ENCODE data around the gene AFP.
"Not testable (repeated sequence)": the region's sequence is repeated elsewhere in the genome, so short reads cannot be mapped to it uniquely, and the experiment has no call there.

DNA sequence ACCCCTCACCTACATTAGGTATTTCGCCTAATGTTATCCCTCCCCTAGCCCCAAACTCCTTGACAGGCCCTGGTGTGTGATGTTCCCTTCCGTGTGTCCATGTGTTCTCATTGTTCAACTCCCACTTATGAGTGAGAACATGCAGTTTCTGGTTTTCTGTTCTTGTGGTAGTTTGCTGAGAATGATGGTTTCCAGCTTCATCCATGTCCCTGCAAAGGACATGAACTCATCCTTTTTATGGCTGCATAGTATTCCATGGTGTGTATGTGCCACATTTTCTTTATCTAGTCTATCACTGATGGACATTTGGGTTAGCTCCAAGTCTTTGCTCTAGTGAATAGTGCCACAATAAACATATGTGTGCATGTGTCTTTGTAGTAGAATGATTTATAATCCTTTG, 46.4 kb upstream of the AFP start:
- TF ChIP-seq ZFP36L1 (CRISPR knock-in tag; IDR thresholded peaks at IDR 0.05); ZSCAN9 (CRISPR knock-in tag; IDR thresholded peaks at IDR 0.05; ENCODE audit: borderline replicate concordance); ZBTB20 (CRISPR knock-in tag; IDR thresholded peaks at IDR 0.05; ENCODE audit: borderline replicate concordance, low read depth); POLR2AphosphoS2 (IDR thresholded peaks at IDR 0.05; ENCODE audit: low read depth, low read length); MTA3 (CRISPR knock-in tag; IDR thresholded peaks at IDR 0.05): not testable (repeated sequence)
- TF ChIP-seq, protein P1, sequence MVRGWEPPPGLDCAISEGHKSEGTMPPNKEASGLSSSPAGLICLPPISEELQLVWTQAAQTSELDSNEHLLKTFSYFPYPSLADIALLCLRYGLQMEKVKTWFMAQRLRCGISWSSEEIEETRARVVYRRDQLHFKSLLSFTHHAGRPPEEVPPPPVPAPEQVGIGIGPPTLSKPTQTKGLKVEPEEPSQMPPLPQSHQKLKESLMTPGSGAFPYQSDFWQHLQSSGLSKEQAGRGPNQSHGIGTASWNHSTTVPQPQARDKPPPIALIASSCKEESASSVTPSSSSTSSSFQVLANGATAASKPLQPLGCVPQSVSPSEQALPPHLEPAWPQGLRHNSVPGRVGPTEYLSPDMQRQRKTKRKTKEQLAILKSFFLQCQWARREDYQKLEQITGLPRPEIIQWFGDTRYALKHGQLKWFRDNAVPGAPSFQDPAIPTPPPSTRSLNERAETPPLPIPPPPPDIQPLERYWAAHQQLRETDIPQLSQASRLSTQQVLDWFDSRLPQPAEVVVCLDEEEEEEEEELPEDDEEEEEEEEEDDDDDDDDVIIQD (CRISPR knock-in tag; IDR thresholded peaks at IDR 0.05; ENCODE audit: low read depth): not testable (repeated sequence)
- TF ChIP-seq, protein P2, sequence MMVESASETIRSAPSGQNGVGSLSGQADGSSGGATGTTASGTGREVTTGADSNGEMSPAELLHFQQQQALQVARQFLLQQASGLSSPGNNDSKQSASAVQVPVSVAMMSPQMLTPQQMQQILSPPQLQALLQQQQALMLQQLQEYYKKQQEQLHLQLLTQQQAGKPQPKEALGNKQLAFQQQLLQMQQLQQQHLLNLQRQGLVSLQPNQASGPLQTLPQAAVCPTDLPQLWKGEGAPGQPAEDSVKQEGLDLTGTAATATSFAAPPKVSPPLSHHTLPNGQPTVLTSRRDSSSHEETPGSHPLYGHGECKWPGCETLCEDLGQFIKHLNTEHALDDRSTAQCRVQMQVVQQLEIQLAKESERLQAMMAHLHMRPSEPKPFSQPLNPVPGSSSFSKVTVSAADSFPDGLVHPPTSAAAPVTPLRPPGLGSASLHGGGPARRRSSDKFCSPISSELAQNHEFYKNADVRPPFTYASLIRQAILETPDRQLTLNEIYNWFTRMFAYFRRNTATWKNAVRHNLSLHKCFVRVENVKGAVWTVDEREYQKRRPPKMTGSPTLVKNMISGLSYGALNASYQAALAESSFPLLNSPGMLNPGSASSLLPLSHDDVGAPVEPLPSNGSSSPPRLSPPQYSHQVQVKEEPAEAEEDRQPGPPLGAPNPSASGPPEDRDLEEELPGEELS (CRISPR knock-in tag; IDR thresholded peaks at IDR 0.05): not testable (repeated sequence)
